Measurements from ENCODE around the gene SORCS2. TPM values are rescaled to one million over a fixed set of nuclear protein-coding genes. Genes with fewer than 3 reads are reported as not detected.

SORCS2 gene
- not detected for total RNA-seq

- DNase-seq: no peak
Observed at GRCh38 chr4:7192252-7193029, at the start of gene SORCS2. Gene SORCS2 (plus strand): TSS chr4:7192538.

GRCh38 chr4:7144374-7145290 is 47.7 kb upstream of the SORCS2 start:
- DNase-seq: no peak

GRCh38 chr4:7145291-7145934 is 46.9 kb upstream of the SORCS2 start:
- DNase-seq: no peak

GRCh38 chr4:7146059-7146785 is 46.1 kb upstream of the SORCS2 start:
- DNase-seq: no peak

- no peak for DNase-seq
Observed at GRCh38 chr4:7146786-7147115, 45.6 kb upstream of the SORCS2 start.

GRCh38 chr4:7147261-7147660 is 45.1 kb upstream of the SORCS2 start:
- no peak for DNase-seq

DNA sequence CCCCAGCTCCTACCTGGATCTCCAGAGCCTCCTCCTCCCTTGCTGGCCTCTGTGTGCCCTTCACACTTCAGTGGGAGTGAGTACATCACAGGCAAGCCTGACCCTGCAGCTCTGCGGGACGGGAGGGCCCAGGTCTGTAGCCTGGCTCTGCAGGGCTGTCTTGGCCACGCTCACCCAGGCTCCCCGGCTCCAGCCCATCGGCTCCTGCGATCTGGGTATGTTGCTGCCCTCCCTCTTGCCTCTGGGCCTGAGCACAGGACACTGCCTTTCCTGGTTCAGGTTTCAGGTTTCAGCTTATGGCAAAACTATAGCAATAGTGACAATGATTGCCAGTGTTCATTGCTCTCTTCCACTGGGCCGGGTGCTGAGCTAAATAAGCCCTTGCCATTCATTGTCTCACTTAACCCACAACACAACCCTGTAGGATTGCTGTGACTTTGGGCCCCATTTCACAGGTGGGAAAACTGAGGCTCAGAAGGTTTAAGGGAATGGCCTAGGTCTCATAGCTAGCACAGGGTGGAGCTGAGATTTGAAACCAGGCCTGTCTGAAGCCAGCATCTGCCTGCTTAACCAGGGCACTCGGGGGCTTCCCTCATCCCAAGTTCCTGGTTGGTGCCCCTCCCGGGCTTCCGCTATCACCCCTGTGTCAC is 44.6 kb upstream of the SORCS2 start:
- DNase-seq: no peak

GRCh38 chr4:7148337-7148736 is 44.0 kb upstream of the SORCS2 start:
- DNase-seq: no peak

DNA sequence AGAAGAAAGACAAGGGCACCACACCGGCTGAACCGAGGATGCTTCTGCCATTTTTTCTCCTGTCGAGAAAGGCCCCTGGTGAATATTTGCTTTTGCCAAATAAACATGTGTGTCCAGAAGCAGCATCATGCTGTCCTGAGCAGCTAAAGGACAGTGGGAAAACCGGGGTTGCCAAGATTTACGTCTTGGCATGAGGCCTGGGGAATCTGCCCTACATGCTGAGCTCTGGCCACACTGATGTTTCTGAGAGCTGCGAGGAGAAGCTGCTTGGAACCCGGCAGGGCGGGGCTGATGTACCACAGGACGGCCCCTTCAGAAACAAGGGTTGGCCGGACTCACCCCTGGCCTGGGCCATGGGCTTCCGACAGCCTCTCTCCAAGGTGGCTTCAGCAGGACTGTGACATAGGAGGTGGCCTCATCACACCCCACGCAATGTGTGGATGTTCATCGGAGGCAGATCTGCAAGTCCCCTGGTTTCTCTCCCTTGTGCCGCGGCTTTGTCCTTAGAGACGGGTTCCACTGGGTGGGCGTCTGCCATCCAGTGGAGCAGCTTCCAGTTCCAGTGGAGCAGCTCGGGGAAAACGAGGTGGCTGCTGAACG is 42.2 kb upstream of the SORCS2 start:
- no peak for DNase-seq

DNA sequence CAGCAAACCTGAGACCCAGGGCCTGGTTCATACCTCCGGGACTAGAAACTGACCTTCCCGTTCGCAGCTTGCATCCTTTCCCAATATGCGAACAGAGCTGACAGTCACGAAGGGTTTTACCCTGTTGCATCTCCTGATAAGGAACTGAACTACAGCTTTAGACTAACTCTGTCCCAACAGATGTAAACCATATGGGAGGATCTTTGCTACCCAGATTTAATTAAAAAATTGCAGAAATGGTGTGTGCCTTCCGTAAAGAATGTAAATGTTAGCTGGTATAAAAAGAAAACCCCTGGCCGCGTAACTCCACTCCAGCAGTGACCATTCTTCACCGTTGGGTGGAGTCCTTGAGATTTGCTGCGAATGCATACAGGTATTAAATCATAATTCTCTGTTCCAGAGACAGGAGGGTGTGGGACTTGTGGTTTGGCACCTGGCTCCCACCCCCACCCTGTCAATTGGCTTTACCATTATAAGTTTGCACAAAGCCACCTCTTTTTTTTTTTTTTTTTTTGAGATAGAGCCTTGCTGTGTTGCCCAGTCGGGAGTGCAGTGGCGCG is 40.6 kb upstream of the SORCS2 start:
- DNase-seq: no peak

DNA sequence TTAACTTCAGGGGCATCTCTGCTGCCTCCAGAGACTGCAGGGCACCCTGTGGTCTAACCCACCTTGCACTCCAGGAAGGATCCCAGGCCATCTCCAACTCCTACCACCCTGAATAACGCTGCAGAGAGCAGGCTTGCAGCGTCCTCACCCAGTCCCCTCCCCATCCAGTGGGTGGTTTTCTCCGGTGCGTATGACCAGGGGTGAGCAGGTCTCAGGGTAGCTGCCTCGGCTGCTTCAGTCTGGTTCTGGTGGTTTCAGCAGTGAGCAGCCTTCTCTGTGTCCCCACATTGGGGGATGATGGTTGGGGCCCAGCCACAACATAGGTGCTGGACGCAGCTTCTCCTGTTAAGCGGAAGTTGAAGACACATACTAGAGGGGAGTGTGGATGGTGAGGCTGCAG is 38.6 kb upstream of the SORCS2 start:
- no peak for DNase-seq

DNA sequence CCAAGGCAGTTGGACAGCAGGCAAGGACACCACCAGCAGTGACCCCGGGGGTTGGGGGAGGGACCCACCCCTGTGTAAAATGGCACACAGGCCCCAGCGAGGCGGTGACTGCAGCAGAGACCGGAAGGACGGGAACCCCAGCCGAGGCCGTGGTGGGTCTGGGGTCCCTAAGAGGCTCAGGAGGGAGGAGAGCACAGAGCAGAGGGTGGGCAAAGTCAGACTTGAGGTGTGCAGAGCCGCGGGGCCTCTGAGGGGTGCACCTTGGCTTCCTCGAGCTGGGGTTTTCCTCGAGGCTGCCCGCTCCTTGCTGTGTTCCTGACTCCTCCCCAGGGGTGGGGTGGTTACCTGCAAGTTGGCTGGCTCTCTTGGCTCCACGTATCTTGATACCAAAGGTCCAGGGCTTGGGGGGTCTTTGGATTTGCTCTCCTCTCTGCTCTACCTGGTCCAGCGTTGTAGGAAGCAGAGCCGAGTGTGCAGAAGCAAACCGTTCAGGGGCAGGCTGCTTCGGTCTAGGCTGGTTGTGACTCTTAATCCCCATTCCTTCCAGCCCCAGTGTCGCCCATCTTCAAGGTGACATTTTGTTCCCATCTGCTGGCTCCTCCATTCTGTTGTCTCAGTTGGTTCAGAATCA is 37.9 kb upstream of the SORCS2 start:
- no peak for DNase-seq

- DNase-seq: no peak
Observed at GRCh38 chr4:7155590-7156071, 36.7 kb upstream of the SORCS2 start.

- DNase-seq: no peak
Observed at GRCh38 chr4:7156328-7156727, 36.0 kb upstream of the SORCS2 start.

DNA sequence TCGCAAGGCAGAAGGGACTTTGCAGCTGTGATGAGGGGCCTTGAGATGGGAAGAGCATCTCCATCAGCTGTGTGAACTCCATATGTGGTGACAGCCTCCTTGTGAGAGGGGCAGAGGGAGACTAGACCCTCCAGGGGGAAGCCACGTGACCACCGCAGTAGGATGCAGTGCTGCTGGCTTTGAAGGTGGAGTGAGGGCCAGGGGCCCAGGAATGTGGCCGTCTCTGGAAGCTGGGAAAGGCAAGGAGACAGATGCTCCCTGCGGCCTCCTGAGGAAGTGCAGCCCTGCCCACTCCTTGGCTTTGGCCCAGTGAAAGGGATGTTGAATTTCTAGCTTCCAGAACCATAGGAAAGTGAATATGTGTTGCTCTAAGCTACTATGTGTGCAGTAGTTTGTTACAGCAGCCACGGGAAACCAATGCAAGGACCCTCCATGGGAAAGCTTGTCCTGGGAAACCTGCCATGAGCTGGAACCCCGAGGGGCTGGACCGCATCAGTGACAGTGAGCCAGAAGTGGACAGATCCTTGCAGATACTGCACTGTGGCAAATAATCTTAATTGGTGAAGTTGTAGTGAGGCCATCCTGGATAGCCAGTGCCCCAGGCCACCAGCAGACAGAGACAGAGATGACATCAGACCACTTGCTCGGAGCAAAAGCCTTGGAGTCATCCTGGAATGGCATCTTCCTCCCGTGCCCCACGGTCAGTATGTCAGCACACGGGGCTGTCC is 35.4 kb upstream of the SORCS2 start:
- no peak for DNase-seq

- no peak for DNase-seq
Observed at GRCh38 chr4:7157666-7158065, 34.7 kb upstream of the SORCS2 start.

DNA sequence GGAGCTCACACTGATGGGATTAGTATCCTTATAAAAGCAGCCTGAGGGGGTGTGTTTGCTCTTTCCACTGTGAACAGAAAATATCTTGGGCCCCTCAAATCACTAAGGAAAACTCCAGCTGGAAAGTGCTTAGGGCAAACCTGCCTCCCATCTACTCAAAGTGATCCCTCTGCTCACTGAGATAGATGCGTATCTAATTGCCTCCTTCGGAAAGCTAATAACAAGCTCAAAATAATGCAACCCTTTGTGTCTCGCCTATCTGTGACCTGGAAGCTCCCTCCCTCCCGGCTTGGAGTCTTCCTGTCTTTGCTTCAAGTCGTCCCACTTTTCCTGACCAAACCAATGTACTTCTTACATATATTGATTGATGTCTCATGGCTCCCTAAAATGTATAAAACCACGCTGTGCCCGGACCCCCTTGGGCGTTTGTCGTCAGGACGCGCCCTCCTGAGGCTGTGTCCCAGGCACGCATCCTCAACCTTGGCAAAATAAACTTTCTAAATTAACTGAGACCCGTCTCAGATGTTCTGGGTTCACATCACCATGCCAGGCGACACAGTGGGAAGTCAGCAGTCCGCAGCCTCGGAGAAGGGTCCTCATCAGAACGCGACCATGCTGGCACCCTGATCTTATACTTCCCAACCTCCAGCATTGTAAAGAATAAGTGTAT is 34.1 kb upstream of the SORCS2 start:
- DNase-seq: no peak

DNA sequence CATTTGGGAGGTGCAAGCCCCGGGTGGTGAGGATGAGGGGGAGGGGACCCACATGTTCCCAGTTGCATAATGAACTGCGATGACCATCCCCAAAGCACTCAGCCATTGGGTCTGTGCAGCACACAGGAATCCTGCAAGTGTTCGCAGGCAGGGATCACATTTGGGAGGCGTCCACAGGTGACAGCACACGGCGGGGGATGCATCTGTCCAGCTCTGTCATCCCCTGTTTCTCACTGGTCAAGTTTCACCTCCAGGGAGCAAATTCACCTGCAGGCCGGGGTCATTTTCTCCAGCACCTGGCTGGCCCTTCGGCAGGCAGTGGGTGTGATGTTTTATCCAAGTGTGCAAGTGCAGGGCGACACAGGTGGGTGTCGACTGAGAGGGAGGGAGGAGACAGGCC is 33.3 kb upstream of the SORCS2 start:
- DNase-seq: no peak

DNA sequence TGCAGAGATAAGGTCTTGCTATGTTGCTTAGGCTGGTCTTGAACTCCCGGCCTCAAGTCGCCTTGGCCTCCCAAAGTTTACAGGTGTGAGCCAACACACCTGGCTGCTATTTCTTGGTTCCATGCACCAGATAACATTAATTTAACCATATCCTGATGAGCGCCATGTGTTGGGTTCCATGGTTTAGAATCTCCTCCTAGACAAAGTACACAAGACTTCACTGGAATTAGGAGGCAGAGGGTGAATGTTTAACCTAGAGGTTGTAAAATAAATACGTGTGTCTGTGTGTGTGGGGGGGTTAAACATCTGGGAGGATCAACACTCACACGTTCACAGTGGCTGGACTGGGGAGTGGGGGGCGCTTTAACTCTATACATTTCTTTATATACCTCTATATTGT is 32.4 kb upstream of the SORCS2 start:
- no peak for DNase-seq

DNA sequence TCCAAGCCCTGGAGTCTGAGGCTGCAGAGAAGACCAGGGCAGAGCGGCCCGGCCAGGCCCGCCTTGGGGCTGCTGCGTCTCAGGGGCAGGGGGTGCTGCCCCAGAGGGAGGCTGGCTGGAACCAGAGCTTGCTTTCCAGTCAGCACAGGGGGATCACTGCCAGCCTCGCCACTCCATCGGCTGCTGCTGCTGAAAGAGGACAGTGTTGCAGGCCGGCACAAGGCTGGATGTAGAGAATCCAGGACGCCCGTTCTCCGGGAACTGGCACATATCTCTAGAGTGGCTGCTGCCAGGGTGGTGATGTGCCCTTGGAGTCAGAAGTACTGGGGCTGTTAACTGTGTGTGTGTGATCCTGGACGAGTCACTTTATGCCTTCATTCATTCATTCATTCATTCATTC is 31.9 kb upstream of the SORCS2 start:
- DNase-seq: no peak

All from effector CD4-positive, alpha-beta T cell (primary cell).